IPS-15b (cell line): ENCODE data around the gene LLCFC1.
"Not testable (repeated sequence)": the region's sequence is repeated elsewhere in the genome, so short reads cannot be mapped to it uniquely, and the experiment has no call there.

Experiments
- H3K27me3 ChIP-seq: one replicate; pipeline ENCODE4 v1.6.1; 2013; ENCODE audit warnings: low read length; ENCODE audit not compliant: control insufficient read depth, insufficient read depth
- H3K36me3 ChIP-seq: one replicate; pipeline ENCODE4 v1.6.1; 2013; ENCODE audit warnings: low read length; ENCODE audit not compliant: control insufficient read depth, insufficient read depth
- H3K4me1 ChIP-seq: one replicate; pipeline ENCODE4 v1.6.1; 2013; ENCODE audit warnings: mild to moderate bottlenecking, low read length; ENCODE audit not compliant: control insufficient read depth, insufficient read depth
- H3K4me3 ChIP-seq: one replicate; pipeline ENCODE4 v1.5.1; 2013; ENCODE audit warnings: low read depth, low read length
- H3K9ac ChIP-seq: one replicate; pipeline ENCODE4 v1.6.1; 2013; ENCODE audit warnings: low read depth, mild to moderate bottlenecking, low read length
- H3K9me3 ChIP-seq: one replicate; pipeline ENCODE4 v1.6.1; 2013; ENCODE audit warnings: mild to moderate bottlenecking, low read length; ENCODE audit not compliant: control insufficient read depth, insufficient read depth

The LLCFC1 gene

DNA sequence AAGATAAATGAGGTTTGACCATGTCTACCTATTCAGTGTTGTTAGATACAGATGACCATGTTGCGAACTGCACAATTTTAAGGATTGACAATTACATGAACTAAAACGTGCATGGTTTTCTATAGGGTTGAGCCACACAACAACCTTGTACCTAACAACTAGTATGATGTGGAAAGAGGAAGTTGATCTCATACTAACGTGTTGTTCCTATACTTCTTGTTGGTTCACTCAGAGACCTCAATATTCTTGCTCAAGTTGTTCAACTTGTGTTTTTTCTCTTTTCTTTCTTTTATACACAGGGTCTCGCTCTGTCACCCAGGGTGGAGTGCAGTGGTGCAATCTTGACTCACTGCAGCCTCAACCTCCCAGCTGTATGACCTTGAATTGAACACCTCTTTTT, 28.9 kb downstream of the LLCFC1 start:
- no peak overlapping the region for H3K9ac ChIP-seq
- H3K27me3 ChIP-seq = no peaks in the 10 kb centered on the region
- no peaks in the 10 kb centered on the region for H3K36me3 ChIP-seq
- H3K9me3 ChIP-seq = no peaks in the 10 kb centered on the region
- no peak overlapping the region for H3K4me3 ChIP-seq
- no peaks in the 10 kb centered on the region for H3K4me1 ChIP-seq

DNA sequence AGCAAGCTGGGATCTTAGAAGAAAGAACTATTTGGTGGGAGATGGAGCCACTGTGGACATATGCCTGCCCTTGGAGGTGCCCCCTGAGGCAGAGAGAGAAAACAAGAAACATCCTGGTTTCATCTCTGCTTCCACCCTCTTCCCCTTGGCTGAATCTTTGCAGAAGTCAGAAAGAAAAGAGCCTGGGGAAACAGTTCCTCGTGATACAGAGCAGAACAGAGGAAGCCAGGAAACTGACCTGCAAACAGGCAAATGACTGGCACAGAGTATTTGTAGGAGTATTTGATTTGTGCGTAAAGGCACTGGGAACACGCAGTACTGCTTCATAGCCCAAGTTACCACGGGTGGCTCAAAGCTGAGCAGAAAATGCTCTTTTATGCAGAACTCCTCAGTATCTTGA, 29.9 kb downstream of the LLCFC1 start:
- Histone ChIP-seq H3K4me3 (no peak overlapping the region), H3K27me3 (no peaks in the 10 kb centered on the region), H3K4me1 (no peaks in the 10 kb centered on the region), H3K9me3 (no peaks in the 10 kb centered on the region), H3K36me3 (no peaks in the 10 kb centered on the region), H3K9ac (no peak overlapping the region)

DNA sequence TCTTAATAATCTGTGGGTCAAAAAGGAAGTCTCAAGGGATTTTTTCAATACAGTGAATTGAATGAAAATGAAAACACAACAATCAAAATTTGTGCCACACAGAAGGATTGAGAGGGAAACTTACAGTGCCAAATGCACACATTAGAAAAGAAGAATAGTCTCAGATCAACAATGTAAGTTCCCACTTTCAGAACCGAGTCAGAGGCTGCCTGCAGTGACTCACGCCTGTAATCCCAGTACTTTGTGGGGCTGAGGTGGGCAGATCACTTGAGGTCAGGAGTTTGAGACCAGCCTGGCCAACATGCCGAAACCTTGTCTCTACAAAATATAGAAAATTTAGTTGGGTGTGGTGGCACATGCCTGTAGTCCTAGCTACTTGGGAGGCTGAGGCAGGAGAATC, 35.3 kb downstream of the LLCFC1 start:
- Histone ChIP-seq H3K27me3 (no peaks in the 10 kb centered on the region), H3K9ac (no peak overlapping the region), H3K9me3 (no peaks in the 10 kb centered on the region), H3K4me3 (no peak overlapping the region), H3K36me3 (no peaks in the 10 kb centered on the region), H3K4me1 (no peaks in the 10 kb centered on the region)

DNA sequence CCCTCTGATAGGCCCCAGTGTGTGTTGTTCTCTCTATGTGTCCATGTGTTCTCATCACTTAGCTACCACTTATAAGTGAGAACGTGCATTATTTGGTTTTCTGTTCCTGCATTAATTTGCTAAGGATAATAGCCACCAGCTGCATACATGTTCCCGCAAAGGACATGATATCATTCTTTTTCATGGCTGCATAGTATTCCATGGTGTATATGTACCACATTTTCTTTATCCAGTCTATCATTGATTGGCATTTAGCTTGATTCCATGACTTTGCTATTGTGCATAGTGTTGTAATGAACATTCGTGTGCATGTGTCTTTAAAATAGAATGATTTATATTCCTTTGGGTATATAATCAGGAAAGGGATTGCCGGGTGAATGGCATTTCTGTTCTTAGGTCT, 39.1 kb downstream of the LLCFC1 start:
- not testable (repeated sequence) for H3K27me3 ChIP-seq, H3K9ac ChIP-seq, H3K9me3 ChIP-seq, H3K36me3 ChIP-seq, H3K4me1 ChIP-seq, H3K4me3 ChIP-seq

DNA sequence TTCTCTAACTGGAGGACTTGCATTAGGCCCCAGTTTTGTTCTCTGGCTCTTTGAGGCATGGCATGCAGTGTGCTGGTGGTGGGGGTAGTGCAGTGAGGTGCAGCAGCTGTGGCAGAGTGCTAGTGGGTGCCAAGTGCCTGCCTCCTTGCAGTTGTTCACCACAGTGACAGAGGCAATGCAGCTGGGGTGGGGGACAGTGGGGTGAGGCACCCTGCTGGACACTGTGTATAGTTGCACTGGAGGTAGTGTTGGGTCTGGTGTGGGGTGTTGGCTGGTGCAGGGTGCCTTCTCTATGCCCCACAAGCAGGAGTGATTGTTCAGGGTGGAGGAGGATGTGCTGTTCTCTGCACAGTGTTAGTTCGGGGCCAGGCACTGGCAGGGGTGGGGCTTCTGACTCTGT, 44.5 kb downstream of the LLCFC1 start:
- no peaks in the 10 kb centered on the region for H3K9me3 ChIP-seq
- H3K4me1 ChIP-seq = no peaks in the 10 kb centered on the region
- H3K36me3 ChIP-seq = no peaks in the 10 kb centered on the region
- no peaks in the 10 kb centered on the region for H3K27me3 ChIP-seq
- no peak overlapping the region for H3K4me3 ChIP-seq
- H3K9ac ChIP-seq = no peak overlapping the region

DNA sequence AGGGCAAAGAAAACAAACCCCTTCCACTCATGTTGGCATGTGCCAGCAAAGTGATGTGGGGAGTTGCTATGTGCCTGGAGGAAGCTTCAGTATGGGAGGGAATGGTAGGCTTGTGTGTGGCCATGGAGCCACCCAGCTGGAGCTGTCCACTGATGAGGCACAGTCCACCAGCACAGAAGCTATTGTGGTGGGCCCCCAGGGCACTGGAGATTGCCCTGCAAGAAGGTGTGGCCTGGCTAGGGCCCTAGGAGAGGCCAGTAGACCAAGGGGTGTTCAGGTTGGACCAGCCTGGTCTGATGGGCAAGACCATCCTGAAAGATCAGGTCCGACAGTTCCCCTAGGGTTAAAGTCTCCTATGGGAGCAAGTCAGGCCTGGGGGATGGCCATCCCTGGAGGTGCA, 45.0 kb downstream of the LLCFC1 start:
- Histone ChIP-seq H3K36me3 (no peaks in the 10 kb centered on the region), H3K27me3 (no peaks in the 10 kb centered on the region), H3K4me3 (no peak overlapping the region), H3K4me1 (no peaks in the 10 kb centered on the region), H3K9me3 (no peaks in the 10 kb centered on the region), H3K9ac (no peak overlapping the region)
